ENCODE measurements around the gene ZMAT2.

DNA sequence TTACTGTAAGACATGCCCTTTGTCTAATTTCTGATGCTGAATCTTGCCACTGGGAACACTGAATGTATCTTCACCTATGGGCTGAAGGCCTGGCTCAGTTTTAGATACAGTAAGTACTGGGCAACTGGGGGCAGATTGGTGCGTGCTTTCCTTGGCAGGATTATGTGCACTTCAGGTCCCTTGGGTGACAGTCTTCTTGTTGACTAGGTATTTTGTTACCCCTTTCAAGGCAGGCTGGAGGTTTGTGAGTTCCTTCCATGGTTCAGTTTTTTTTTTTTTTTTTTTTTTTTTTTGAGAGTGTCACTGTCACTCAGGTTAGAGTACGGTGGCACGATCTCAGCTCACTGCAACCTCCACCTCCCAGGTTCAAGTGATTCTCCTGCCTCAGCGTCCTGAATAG lies 7.6 kb downstream of the ZMAT2 start:
- TF ChIP-seq, protein P1, sequence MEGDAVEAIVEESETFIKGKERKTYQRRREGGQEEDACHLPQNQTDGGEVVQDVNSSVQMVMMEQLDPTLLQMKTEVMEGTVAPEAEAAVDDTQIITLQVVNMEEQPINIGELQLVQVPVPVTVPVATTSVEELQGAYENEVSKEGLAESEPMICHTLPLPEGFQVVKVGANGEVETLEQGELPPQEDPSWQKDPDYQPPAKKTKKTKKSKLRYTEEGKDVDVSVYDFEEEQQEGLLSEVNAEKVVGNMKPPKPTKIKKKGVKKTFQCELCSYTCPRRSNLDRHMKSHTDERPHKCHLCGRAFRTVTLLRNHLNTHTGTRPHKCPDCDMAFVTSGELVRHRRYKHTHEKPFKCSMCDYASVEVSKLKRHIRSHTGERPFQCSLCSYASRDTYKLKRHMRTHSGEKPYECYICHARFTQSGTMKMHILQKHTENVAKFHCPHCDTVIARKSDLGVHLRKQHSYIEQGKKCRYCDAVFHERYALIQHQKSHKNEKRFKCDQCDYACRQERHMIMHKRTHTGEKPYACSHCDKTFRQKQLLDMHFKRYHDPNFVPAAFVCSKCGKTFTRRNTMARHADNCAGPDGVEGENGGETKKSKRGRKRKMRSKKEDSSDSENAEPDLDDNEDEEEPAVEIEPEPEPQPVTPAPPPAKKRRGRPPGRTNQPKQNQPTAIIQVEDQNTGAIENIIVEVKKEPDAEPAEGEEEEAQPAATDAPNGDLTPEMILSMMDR (conservative IDR thresholded peaks at IDR 0.05; ENCODE audit: low read length) = no peak
- TF ChIP-seq EZH2phosphoT487 (IDR thresholded peaks at IDR 0.05; ENCODE audit: borderline replicate concordance) = no peak

All from Loucy (cell line).